Ishikawa (cell line): Measurements from ENCODE around the gene FAM184B.

Experiments used
- CEBPB ChIP-seq: IDR thresholded peaks from 2 replicates; pipeline ENCODE4 v1.6.1; 2012
- CREB1 ChIP-seq: IDR thresholded peaks from 2 replicates; pipeline ENCODE4 v1.6.1; 2012; ENCODE audit warnings: low read depth
- EGR1 ChIP-seq: IDR thresholded peaks from 2 replicates; pipeline ENCODE4 v1.6.1; 2012
- EP300 ChIP-seq: IDR thresholded peaks from 2 replicates; pipeline ENCODE4 v1.6.1; 2012; ENCODE audit warnings: borderline replicate concordance
- FOXM1 ChIP-seq: IDR thresholded peaks from 2 replicates; pipeline ENCODE4 v1.6.1; 2012; ENCODE audit warnings: low read depth, borderline replicate concordance
- MAX ChIP-seq: IDR thresholded peaks from 2 replicates; pipeline ENCODE4 v1.6.1; 2012
- NFIC ChIP-seq: IDR thresholded peaks from 2 replicates; pipeline ENCODE4 v1.6.1; 2012
- RAD21 ChIP-seq: IDR thresholded peaks from 2 replicates; pipeline ENCODE4 v1.6.1; 2012; ENCODE audit warnings: low read depth
- REST ChIP-seq: IDR thresholded peaks from 2 replicates; pipeline ENCODE4 v1.6.1; 2012; ENCODE audit warnings: low read depth, mild to moderate bottlenecking
- TAF1 ChIP-seq: IDR thresholded peaks from 2 replicates; pipeline ENCODE4 v1.6.1; 2012; ENCODE audit warnings: low read depth, mild to moderate bottlenecking
- TCF12 ChIP-seq: IDR thresholded peaks from 2 replicates; pipeline ENCODE4 v1.6.1; 2012; ENCODE audit warnings: low read depth
- TEAD4 ChIP-seq: IDR thresholded peaks from 2 replicates; pipeline ENCODE4 v1.6.1; 2012
- YY1 ChIP-seq: IDR thresholded peaks from 2 replicates; pipeline ENCODE4 v1.6.1; 2012; ENCODE audit warnings: low read depth
- ZBTB7A ChIP-seq: IDR thresholded peaks from 2 replicates; pipeline ENCODE4 v1.6.1; 2012; ENCODE audit warnings: low read depth
- TF ChIP-seq, protein P1 (sequence below): IDR thresholded peaks from 2 replicates; pipeline ENCODE4 v1.6.1; 2012

The FAM184B gene

DNA sequence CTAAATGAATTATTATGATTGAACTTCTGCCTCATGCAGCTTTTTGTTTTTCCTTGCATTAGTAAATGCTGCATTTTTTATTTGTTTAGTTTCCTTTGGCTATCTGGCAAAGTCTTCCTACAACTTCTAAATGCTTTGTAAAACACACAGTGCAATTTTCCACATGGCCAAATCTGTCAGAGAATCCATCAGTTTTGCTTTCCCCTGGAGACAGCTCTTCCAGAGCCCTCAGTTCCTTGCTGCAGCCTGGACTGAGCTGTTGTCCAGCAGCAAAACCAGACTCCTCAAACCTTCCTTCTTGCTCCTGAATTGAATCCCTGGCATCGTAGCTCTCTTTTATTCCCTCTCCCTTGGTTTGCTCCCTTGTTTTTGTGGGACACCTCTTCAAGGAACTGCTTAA is 124.3 kb downstream of the FAM184B start:
- TF ChIP-seq TCF12 (no peak), MAX (no peak), TAF1 (no peak), FOXM1 (no peak), ZBTB7A (no peak), EP300 (no peak), CEBPB (no peak), NFIC (no peak), RAD21 (no peak), CREB1 (no peak), TEAD4 (no peak), REST (no peak), EGR1 (no peak), YY1 (no peak)
- TF ChIP-seq, protein P1, sequence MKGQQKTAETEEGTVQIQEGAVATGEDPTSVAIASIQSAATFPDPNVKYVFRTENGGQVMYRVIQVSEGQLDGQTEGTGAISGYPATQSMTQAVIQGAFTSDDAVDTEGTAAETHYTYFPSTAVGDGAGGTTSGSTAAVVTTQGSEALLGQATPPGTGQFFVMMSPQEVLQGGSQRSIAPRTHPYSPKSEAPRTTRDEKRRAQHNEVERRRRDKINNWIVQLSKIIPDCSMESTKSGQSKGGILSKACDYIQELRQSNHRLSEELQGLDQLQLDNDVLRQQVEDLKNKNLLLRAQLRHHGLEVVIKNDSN, result no peak

DNA sequence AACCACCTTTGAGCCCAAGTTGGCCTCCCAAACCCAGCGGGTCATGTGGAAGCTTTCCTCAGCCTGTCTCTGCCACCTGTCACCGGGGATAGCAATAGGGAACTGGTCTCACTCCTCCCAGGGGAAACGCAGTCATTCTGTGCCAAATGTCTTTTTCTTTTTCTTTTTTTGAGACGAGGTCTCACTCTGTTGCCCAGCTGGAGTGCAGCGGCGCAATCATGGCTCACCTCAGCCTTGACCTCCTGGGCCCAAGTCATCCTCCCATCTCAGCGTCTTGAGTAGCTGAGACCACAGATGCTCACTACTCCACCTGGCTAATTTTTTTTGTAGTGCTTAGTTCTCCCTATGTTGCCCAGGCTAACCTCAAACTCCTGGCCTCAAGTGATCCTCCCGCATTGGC is 126.7 kb downstream of the FAM184B start:
- TF ChIP-seq EGR1 (no peak), YY1 (no peak), REST (no peak), CREB1 (no peak), TCF12 (no peak), FOXM1 (no peak), NFIC (no peak), RAD21 (no peak)

DNA sequence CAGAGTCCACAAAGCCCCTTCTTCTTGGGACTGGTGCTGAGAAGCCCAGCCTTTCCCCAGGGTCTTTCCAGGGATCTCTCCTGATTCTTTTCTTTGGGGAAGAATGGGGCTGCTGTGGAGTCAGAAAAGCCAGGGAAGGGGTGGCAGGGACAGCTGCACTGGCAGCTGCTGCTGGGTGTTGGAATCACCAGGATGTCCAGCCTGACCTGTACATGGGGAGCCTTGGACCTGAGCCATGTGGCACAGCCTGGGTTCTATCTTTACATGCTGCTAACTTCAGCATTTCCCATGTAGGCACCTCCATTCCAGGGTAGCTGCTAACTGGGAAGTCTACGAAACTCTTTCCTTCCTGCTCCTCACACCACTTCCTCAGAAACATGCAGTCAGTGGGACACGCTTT is 131.0 kb downstream of the FAM184B start:
- TF ChIP-seq CEBPB (no peak), CREB1 (no peak), NFIC (no peak), YY1 (no peak), ZBTB7A (no peak), EP300 (no peak), EGR1 (no peak), TEAD4 (no peak), MAX (no peak), TAF1 (no peak), RAD21 (no peak), TCF12 (no peak), REST (no peak), FOXM1 (no peak)
- TF ChIP-seq, protein P1, result no peak

- TF ChIP-seq NFIC (no peak), RAD21 (no peak), ZBTB7A (no peak), CREB1 (no peak), YY1 (no peak), EP300 (no peak), TCF12 (no peak), TEAD4 (no peak), FOXM1 (no peak), EGR1 (no peak)
Observed at GRCh38 chr4:17647927-17648326, 133.5 kb downstream of the FAM184B start.

DNA sequence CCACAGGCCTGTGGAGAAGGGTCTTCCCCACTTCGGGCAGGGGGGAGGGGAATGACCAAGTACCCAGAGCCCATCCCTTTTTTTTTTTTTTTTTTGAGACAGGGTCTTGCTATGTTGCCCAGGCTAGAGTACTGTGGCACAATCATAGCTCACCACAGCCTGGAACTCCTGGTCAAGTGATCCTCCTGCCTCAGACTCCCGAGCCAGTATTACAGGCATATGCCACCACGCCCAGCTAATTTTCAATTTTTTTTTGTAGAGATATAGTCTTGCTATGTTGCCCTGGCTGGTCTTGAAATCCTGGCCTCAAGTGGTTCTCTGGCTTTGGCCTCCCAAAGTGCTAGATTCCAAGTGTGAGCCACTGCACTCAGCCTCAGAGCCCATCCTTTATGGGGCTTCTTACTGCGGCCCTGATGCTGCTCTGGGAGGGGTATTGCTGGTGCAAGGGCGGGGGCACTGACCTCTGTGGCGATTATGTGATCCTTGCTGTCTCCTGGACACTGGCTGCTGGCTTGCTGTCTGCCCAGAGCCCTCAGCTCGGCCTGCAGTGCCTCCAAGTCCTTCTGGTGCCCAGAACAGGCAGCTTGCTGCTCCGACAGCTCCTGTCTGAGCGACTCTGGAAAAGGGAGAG is 134.1 kb downstream of the FAM184B start:
- TF ChIP-seq ZBTB7A (no peak), RAD21 (no peak), TCF12 (no peak), CEBPB (no peak), EGR1 (no peak)
